B cell (primary cell): ENCODE measurements around the gene FNDC10. TPM values are rescaled to one million over a fixed set of nuclear protein-coding genes. Genes with fewer than 3 reads are reported as not detected.
A peak's percentile ranks its signal among the peaks of the same experiment; 100 is the strongest.

ENCODE experiments used
- ATAC-seq: fragments of 200-7000 bp; cut with Tn5 transposase; one replicate; pipeline ENCODE4 v1.10.0; 2021; ENCODE audit warnings: low read depth, mild to moderate bottlenecking, moderate number of reproducible peaks, moderate library complexity
- CTCF ChIA-PET: fragments of 350-600 bp; sonication (Branson Sonifier 250); formaldehyde crosslinking; loops from one replicate; lab custom pipeline; 2021; ENCODE audit warnings: antibody characterized with exemption, inconsistent platforms; lab: Charles Lee
- POLR2A ChIA-PET: fragments of 350-600 bp; sonication (Branson Sonifier 250); formaldehyde crosslinking; loops from one replicate; lab custom pipeline; 2021; ENCODE audit warnings: antibody characterized with exemption; lab: Charles Lee
- DNase-seq: peaks from one replicate; pipeline ENCODE4 v3.0.0; 2013
- H2AFZ ChIP-seq: 2 replicates; pipeline ENCODE4 v1.6.1; 2012; ENCODE audit warnings: mild to moderate bottlenecking, low read depth, low read length; ENCODE audit not compliant: insufficient read depth, poor library complexity, severe bottlenecking
- H3K27ac ChIP-seq, 2 donors: 1 replicate in 1 of 2; 2 replicates in 1 of 2; pipeline ENCODE4 v1.5.1; 2012 to 2013; ENCODE audit warnings: low read length in 2 of 2, mild to moderate bottlenecking in 2 of 2, moderate library complexity in 1 of 2
- H3K27me3 ChIP-seq, 4 experiments: fragments of 200-600 bp in 1 of 4; sonication (generic) in 1 of 4; replicated peaks in 1 of 4; 1 replicate in 2 of 4; 2 replicates in 2 of 4; pipeline versions ENCODE4 v1.6.1 to v1.7.0; 2013 to 2016; ENCODE audit warnings: low read length in 3 of 4, mild to moderate bottlenecking in 2 of 4, mixed read lengths in 1 of 4, moderate library complexity in 1 of 4; ENCODE audit not compliant: insufficient read depth in 4 of 4, control insufficient read depth in 3 of 4; ENCODE audit errors: control extremely low read depth in 1 of 4
- H3K36me3 ChIP-seq, 2 experiments: replicated peaks in 1 of 2; 1 replicate in 1 of 2; 2 replicates in 1 of 2; pipeline versions ENCODE4 v1.6.1 to v1.7.1; 2013; ENCODE audit warnings: low read length in 1 of 2; ENCODE audit not compliant: insufficient read depth in 2 of 2, control insufficient read depth in 1 of 2; ENCODE audit errors: control extremely low read depth in 1 of 2, extremely low read depth in 1 of 2
- H3K4me1 ChIP-seq, 2 donors: fragments of 200-600 bp in 1 of 2; sonication (generic) in 1 of 2; 1 replicate in 1 of 2; 2 replicates in 1 of 2; pipeline versions ENCODE4 v1.5.1 to v1.6.1; 2013 to 2017; ENCODE audit warnings: low read length in 2 of 2; ENCODE audit not compliant: control insufficient read depth in 2 of 2, insufficient read depth in 2 of 2
- H3K4me2 ChIP-seq: replicated peaks from 2 replicates; pipeline ENCODE3; 2012; ENCODE audit warnings: mild to moderate bottlenecking, low read depth, low read length; ENCODE audit not compliant: poor library complexity, severe bottlenecking
- H3K4me3 ChIP-seq, 5 experiments: fragments of 200-600 bp in 1 of 5; sonication (generic) in 1 of 5; 1 replicate in 3 of 5; 2 replicates in 2 of 5; pipeline versions ENCODE4 v1.5.1 to v1.7.0; 2011 to 2016; ENCODE audit warnings: low read length in 4 of 5, mild to moderate bottlenecking in 4 of 5, low read depth in 2 of 5, control low read depth in 1 of 5, moderate library complexity in 1 of 5; ENCODE audit not compliant: insufficient read depth in 1 of 5; ENCODE audit errors: control extremely low read depth in 1 of 5, extremely low read depth in 1 of 5
- H3K79me2 ChIP-seq: fragments of 200-600 bp; sonication (generic); one replicate; pipeline ENCODE4 v1.6.0; 2016; ENCODE audit warnings: low read length; ENCODE audit not compliant: control insufficient read depth, insufficient read depth
- H3K9ac ChIP-seq: fragments of 200-600 bp; sonication (generic); 2 replicates; pipeline ENCODE4 v1.6.1; 2017; ENCODE audit warnings: mild to moderate bottlenecking, low read length, moderate library complexity
- H3K9me3 ChIP-seq, 3 donors: one replicate each; pipeline versions ENCODE4 v1.6.1 to v1.7.1; 2013; ENCODE audit warnings: low read length in 2 of 3; ENCODE audit not compliant: control insufficient read depth in 2 of 3, insufficient read depth in 1 of 3; ENCODE audit errors: control extremely low read depth in 1 of 3
- H4K20me1 ChIP-seq: 2 replicates; pipeline ENCODE4 v1.6.0; 2012; ENCODE audit warnings: mild to moderate bottlenecking, low read length; ENCODE audit not compliant: insufficient read depth, control insufficient read depth, poor library complexity, severe bottlenecking
- H3K27ac Mint-ChIP-seq: one replicate; pipeline ENCODE4 v1.8.0; 2021; ENCODE audit warnings: mixed read lengths
- H3K27me3 Mint-ChIP-seq: one replicate; pipeline ENCODE4 v1.8.0; 2021; ENCODE audit warnings: mixed read lengths
- H3K4me1 Mint-ChIP-seq: one replicate; pipeline ENCODE4 v1.8.0; 2021; ENCODE audit warnings: mixed read lengths
- H3K4me3 Mint-ChIP-seq: one replicate; pipeline ENCODE4 v1.8.0; 2021; ENCODE audit warnings: mixed read lengths
- H3K9me3 Mint-ChIP-seq: one replicate; pipeline ENCODE4 v1.8.0; 2022; ENCODE audit warnings: mixed read lengths; ENCODE audit not compliant: insufficient read depth
- EZH2 ChIP-seq: IDR thresholded peaks from 2 replicates; pipeline ENCODE4 v1.6.1; 2012; ENCODE audit warnings: borderline replicate concordance, low read depth, mild to moderate bottlenecking, moderate library complexity, low read length; ENCODE audit not compliant: insufficient read depth, poor library complexity, severe bottlenecking
- WGBS: methylation state at CpG from one replicate; pipeline ENCODE4 v1.1.5; 2013; ENCODE audit warnings: missing lambda C conversion rate; ENCODE audit not compliant: insufficient coverage; 5-methylcytosine and 5-hydroxymethylcytosine counted together
- intact Hi-C: fragments of 100-400 bp; cut with micrococcal nuclease; formaldehyde crosslinking; loops from one replicate; pipeline ENCODE4 v1.10.0; 2022
- polyA plus RNA-seq: library from polyadenylated mRNA; depleted of rRNA; stranded (reverse); fragments of >200 nt; gene quantifications from 2 replicates; pipeline ENCODE4 v1.2.3, GENCODE V29; 2012
- total RNA-seq, 2 donors: library from RNA; stranded (reverse); fragments of 120-200 nt in 1 of 2; gene quantifications; 1 replicate in 1 of 2; 2 replicates in 1 of 2; pipeline versions ENCODE4 v1.2.3 to v1.2.4, GENCODE V29; 2013 to 2022
- TF ChIP-seq, protein P1 (sequence below): fragments of 200-600 bp; IDR thresholded peaks from one replicate; pipeline ENCODE4 v1.8.0; 2022; ENCODE audit warnings: antibody characterized with exemption, mild to moderate bottlenecking

The FNDC10 gene
- total and polyA plus RNA-seq, 2 donors (not counting 1 experiment from before 2014, with no cell fraction given): 1.4 TPM

DNA sequence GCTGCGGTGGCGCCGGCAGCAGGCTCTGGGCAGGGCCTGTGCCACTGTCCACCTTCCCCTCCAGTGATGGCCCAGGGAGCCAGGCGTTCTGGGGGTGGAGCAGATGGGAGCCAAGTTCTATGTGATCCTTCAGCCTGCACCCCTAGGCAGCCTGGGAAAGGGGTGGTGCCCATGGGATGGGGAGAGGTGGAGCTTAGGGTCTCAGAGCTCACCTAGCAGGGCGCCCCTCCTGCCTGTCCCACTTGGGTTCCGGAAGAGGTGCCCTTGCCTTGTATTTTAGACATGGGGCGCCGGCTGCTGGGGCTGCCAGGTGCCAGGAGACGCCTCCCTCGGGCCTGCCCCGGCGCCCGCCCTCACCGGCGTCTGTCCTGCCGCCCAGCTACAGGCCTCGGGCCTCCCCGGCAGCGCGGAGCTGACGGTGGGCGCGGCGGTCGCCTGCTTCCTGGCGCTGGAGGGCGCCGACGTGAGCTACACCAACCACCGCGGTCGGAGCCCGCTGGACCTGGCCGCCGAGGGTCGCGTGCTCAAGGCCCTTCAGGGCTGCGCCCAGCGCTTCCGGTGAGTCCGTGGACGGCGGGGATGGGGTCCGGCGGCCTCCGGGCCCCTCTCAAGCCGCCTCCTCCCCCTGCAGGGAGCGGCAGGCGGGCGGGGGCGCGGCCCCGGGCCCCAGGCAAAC lies 29.0 kb upstream of the FNDC10 start:
- 23% methylated on average over 52 of the region's 53 CpGs for WGBS

More for the DNA sequence above, 29.0 kb upstream of the FNDC10 start:
- H3K9me3 ChIP-seq: peaks cover 0 to 8% (median 0%) of the 10 kb centered on the region in 3 donors
- peak overlapping the region; percentile 53 for H3K9ac ChIP-seq
- peak overlapping the region; percentile 92 for H3K4me2 ChIP-seq
- ChIA-PET POLR2A (interaction anchor here (0.6 to 2.5 kb wide), 6 partner anchors 11 to 280 kb away, joined by 3 to 19 read pairs (median 4); partner anchors contain the start of genes AURKAIP1 and MIB2), CTCF (interaction anchor here (2.2 kb wide), 1 partner anchor 14 kb away, joined by 13 read pairs; the partner anchor contains the start of gene MIB2)
- Mint-ChIP-seq H3K4me1 (peaks cover 4% of the 10 kb centered on the region), H3K27me3 (peaks cover 3% of the 10 kb centered on the region), H3K27ac (no peak overlapping the region), H3K4me3 (no peak overlapping the region), H3K9me3 (no peaks in the 10 kb centered on the region)
- ATAC-seq: no peak
- H3K36me3 ChIP-seq: no peaks in the 10 kb centered on the region
- no peaks in the 10 kb centered on the region for H3K79me2 ChIP-seq
- H3K4me1 ChIP-seq: peaks cover 15 to 21% of the 10 kb centered on the region in 2 donors
- H4K20me1 ChIP-seq: no peaks in the 10 kb centered on the region
- H3K27ac ChIP-seq: peak overlapping the region in 1 of 2 donors; percentile 57
- intact Hi-C loops: no loop called here
- peak overlapping the region in 4 of 5 experiments; percentile 32 to 55 (median 46) for H3K4me3 ChIP-seq
- peak overlapping the region; percentile 69 for H2AFZ ChIP-seq
- peaks cover 0 to 13% (median 4%) of the 10 kb centered on the region in 4 experiments for H3K27me3 ChIP-seq
- no peak for TF ChIP-seq EZH2
- TF ChIP-seq, protein P1, sequence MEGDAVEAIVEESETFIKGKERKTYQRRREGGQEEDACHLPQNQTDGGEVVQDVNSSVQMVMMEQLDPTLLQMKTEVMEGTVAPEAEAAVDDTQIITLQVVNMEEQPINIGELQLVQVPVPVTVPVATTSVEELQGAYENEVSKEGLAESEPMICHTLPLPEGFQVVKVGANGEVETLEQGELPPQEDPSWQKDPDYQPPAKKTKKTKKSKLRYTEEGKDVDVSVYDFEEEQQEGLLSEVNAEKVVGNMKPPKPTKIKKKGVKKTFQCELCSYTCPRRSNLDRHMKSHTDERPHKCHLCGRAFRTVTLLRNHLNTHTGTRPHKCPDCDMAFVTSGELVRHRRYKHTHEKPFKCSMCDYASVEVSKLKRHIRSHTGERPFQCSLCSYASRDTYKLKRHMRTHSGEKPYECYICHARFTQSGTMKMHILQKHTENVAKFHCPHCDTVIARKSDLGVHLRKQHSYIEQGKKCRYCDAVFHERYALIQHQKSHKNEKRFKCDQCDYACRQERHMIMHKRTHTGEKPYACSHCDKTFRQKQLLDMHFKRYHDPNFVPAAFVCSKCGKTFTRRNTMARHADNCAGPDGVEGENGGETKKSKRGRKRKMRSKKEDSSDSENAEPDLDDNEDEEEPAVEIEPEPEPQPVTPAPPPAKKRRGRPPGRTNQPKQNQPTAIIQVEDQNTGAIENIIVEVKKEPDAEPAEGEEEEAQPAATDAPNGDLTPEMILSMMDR: no peak
- peak; percentile 48 for DNase-seq
